GM18867 (cell line): ENCODE data around the gene ARF5.
"Not testable (repeated sequence)": the region's sequence is repeated elsewhere in the genome, so short reads cannot be mapped to it uniquely, and the experiment has no call there.

Experiments used
- ATAC-seq: cut with Tn5 transposase; IDR thresholded peaks from one replicate; pipeline ENCODE4 v1.9.1; 2021; ENCODE audit warnings: mild to moderate bottlenecking, moderate library complexity; ENCODE audit not compliant: unreplicated experiment

ARF5 gene

DNA sequence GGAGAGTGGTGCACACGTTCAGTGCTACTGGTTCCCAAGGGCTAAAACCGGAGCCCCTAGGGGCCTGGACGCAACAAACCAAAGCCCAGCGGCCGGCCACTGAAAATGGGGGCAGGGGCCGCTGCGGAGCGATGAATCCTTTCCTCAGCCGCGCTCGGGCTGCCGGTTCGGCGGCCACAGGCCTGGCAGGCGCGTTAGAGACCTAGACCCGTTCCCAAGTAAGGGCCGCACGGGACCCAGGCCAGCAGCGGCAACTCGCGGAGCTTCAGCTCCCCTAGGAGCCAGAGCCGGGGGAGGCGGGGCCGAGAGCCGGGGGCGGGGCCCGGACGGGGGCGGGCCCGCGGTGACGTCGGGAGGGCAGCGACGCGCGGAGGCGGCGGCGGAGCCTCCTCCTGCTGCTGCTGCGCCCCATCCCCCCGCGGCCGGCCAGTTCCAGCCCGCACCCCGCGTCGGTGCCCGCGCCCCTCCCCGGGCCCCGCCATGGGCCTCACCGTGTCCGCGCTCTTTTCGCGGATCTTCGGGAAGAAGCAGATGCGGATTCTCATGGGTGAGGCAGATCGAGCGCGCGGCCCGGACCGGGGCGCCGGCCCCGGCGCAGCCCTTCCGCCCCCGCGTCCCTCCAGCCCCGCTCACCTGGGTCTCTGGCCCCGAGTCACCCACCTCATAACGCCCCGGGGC, at the start of gene ARF5:
Gene ARF5, plus strand, starts transcription at position 393 of the 678 bp plus-strand sequence. Its CDS starts 88 bp downstream, at position 481.
- peak; percentile 78 for ATAC-seq

DNA sequence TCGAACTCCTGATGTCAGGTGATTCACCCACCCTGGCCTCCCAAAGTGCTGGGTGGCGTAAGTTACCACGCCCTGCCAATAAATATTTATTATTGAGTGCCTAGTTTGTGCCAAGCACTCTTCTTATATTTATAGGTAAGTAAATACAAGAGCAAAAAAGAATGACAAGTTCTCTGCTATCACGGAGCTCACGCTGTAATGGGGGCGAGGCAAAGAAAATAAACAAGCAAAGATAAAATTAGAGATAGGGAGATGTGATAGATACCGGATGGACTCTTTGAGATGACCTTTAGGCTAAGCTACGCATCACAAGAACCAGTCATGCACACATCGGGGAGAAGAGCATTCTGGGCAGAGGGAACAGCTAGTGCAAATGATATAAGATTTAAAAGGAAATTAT, 49.1 kb upstream of the ARF5 start:
- ATAC-seq = no peak

- not testable (repeated sequence) for ATAC-seq
Observed at GRCh38 chr7:127540461-127540860, 47.8 kb upstream of the ARF5 start.

- no peak for ATAC-seq
Observed at GRCh38 chr7:127541548-127541947, 46.7 kb upstream of the ARF5 start.

GRCh38 chr7:127546313-127546712, 41.9 kb upstream of the ARF5 start:
- no peak for ATAC-seq

GRCh38 chr7:127550247-127550646, 38.0 kb upstream of the ARF5 start:
- ATAC-seq = no peak

DNA sequence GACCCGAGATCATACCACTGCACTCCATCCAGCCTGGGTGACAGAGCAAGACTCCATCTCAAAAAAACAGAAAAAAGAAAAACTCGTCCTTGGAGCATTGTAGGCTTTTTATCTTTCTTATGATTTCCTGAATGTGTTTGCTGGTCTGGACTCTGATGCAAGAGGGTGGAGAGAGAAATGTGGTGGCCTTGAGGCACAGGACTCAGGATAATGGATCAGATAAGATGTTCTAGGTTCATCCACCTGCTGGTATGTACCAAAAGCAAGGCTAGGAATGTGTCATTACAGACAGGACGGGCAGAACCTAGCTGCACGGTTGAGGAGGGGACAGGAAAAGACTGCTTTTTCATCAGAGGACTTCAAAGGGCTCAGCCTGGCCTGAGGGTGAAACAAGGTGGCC, 36.3 kb upstream of the ARF5 start:
- no peak for ATAC-seq

GRCh38 chr7:127556404-127556803, 31.8 kb upstream of the ARF5 start:
- ATAC-seq = no peak

DNA sequence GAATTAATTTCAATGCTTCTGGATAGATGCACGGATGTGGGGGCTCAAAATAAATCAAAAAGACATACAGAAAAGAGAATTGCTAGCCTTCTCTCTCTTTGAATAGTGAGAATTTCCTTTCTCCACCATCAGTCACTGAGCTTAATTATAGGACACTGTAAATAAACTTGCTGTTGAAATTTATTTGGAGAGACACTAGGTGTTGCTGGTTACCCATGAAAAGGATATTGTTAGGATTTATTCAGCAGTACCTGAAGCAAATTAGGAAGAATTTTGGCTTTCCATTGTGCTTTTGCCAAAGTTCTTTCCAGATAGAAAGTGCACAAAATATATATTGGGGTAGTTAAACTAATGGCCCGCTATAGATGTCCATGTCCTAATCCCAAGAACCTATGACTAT, 30.4 kb upstream of the ARF5 start:
- ATAC-seq = no peak

GRCh38 chr7:127566242-127566641, 22.0 kb upstream of the ARF5 start:
- no peak for ATAC-seq

DNA sequence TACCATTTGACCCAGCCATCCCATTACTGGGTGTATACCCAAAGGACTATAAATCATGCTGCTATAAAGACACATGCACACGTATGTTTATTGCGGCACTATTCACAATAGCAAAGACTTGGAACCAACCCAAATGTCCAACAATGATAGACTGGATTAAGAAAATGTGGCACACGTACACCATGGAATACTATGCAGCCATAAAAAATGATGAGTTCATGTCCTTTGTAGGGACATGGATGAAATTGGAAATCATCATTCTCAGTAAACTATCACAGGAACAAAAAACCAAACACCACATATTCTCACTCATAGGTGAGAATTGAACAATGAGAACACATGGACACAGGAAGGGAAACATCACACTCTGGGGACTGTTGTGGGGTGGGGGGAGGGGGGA, 20.2 kb upstream of the ARF5 start:
- not testable (repeated sequence) for ATAC-seq

DNA sequence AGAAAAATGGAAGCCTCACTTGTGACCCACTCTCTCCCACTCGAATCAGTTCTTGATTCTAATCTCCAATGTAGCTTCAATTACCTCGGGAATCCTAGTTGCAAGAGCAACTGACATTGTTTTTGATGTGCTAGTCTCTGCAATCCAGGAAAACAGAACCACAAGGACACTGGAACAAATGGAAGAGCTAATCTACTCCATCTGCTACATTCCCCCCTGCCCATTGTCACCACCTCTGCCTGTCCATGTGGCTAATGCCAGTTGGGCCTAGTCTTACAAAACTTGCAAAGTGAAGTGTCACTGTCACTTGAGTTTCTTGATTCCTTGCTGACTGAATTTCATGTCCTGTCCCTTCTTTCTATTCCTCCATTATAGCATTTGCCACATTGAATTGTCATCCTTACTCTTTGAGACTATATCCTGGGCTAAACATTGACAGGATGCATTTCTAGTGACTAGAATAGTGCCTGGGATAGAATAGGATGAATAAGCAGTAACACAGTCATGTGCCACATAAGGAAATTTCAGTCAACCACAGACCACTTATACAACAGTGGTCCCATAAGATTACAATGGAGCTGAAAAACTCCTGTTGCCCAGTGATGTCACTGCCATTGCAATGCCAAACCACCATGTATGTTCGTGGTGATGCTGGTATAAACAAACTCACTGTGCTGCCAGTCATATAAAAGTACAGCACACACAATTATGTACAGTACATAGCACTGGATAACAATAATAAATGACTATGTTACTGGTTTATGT, 16.3 kb upstream of the ARF5 start:
- no peak for ATAC-seq

DNA sequence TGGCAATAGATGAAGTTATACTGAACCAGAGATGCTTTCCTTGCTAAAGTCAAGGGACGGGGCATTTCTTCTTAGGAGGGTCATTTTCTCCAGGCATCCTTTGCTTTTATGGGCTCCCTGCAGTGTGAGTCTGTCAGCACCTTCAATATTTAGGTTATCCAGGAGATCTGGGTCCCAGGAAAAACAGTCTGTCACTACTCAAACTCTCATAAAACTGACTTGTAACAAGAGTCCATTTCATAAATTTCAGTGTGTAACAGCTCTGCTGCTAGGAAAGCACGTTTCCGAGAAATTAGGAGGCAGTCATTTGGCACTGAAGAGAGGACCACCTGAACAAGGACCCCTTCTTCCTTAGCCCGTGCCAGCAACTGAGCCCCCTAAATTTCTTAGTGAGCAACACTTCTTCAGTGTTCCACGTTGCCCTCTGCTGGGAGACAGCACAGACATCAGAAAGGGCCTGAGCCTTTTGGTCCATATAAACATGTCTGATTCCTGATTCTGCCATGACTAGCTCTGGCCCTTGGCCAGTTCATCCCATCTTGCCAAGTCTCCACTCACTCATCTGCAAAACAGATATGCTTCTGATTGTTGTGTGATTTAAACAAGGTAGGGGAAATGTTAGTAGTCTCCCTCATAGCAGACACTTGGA, 10.1 kb upstream of the ARF5 start:
- ATAC-seq = no peak

- ATAC-seq = no peak
Observed at GRCh38 chr7:127578711-127579275, 9.4 kb upstream of the ARF5 start.

GRCh38 chr7:127580612-127581011, 7.6 kb upstream of the ARF5 start:
- ATAC-seq = no peak

GRCh38 chr7:127581716-127582115, 6.5 kb upstream of the ARF5 start:
- ATAC-seq = no peak

DNA sequence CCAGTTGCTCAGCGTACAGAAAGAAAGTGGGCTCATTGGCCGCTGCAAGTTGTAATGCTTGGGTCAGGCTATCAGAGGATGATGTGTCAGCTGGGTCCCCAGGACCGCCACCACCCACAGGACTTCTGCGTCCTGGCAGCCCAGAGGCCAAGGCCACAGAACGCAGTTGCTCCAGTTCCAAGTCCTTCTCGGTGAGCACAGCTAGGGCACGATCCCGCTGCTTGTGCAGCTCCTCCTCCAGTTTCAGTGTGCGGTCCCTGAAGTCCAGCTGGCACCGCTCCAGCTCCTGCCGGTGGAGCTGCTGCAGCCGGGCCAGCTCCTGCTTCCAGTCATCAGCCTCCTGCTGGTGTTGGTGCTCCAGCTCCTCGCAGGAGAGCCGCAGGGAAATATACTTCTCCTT, 5.8 kb upstream of the ARF5 start:
- ATAC-seq = no peak

GRCh38 chr7:127584648-127585043, 3.6 kb upstream of the ARF5 start:
- ATAC-seq = no peak

GRCh38 chr7:127585044-127585953, 2.9 kb upstream of the ARF5 start, which contains the start of gene GCC1:
GCC1 (minus strand) TSS chr7:127585596; CDS start chr7:127585182, 414 bp downstream.
- peak; percentile 78 for ATAC-seq

DNA sequence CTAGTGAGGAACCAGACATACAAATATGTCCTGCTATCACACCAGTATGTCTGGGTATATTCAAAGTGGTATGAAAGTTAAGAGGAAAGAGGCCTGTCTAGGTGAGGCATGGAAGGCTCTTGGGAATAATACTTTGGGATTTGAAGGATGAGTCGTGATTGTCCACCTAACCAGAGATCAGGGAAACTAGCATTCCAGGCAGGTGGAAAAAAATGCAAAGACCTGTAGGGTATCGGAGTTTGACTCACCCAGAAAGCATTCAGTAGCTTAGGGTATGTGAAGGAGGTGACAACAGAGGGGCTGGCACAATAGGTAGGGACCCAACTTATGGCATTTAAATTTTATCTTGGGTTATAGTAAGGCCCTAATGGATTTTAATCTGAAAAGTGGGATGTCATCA, 1.9 kb upstream of the ARF5 start:
- no peak for ATAC-seq

DNA sequence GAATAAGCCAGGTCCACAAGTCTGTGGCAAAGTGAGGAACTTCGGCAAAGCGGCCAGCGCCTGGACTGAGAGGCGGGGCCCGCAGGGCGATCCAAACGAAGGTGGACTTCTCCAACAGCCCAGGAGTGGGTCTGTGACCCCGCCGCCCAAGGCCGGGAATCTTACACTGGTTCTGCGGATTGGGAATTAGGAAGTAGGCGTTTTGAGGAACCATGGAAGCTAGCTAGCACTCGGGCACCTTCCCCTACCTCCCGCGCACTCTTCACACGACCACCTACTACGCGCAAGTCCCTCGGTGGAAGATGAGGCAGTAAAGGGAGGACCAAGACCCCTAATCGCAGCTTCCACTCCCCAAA, 570 bp upstream of the ARF5 start:
- ATAC-seq = no peak
